Erythroblast (primary cell): Measurements from ENCODE around the gene VSIG10L.

Source experiments
- GATA1 ChIP-seq: IDR thresholded peaks from 2 replicates; pipeline ENCODE4 v1.6.1; 2011; ENCODE audit warnings: low read depth, mild to moderate bottlenecking, control low read depth, low read length, moderate library complexity
- POLR2A ChIP-seq: IDR thresholded peaks from 2 replicates; pipeline ENCODE4 v1.6.1; 2011; ENCODE audit warnings: mild to moderate bottlenecking, low read length

DNA sequence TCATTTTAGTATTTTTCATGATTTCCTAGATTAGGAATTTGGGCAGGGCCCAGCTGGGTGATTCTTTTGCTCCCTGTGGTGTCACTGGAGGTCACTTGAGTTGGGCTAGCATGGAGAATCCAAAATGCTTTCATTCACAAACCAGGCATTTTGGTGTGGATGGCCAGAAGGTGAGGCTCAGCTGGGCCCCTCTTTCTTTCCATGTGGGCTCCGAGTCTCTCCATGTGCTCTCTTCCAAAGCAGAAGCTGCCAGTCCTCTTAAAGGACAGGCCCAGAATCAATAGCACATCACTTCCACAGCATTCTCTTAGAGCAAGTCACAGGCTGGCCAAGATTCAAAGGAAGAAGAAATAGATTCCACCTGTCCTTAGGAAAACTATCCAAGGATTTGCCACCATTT is 52.3 kb downstream of the VSIG10L start:
- no peak for TF ChIP-seq POLR2A
- TF ChIP-seq GATA1, result no peak
